ENCODE measurements around the gene EXOC5.
"Not testable (repeated sequence)": the region's sequence is repeated elsewhere in the genome, so short reads cannot be mapped to it uniquely, and the experiment has no call there.

EXOC5 gene

DNA sequence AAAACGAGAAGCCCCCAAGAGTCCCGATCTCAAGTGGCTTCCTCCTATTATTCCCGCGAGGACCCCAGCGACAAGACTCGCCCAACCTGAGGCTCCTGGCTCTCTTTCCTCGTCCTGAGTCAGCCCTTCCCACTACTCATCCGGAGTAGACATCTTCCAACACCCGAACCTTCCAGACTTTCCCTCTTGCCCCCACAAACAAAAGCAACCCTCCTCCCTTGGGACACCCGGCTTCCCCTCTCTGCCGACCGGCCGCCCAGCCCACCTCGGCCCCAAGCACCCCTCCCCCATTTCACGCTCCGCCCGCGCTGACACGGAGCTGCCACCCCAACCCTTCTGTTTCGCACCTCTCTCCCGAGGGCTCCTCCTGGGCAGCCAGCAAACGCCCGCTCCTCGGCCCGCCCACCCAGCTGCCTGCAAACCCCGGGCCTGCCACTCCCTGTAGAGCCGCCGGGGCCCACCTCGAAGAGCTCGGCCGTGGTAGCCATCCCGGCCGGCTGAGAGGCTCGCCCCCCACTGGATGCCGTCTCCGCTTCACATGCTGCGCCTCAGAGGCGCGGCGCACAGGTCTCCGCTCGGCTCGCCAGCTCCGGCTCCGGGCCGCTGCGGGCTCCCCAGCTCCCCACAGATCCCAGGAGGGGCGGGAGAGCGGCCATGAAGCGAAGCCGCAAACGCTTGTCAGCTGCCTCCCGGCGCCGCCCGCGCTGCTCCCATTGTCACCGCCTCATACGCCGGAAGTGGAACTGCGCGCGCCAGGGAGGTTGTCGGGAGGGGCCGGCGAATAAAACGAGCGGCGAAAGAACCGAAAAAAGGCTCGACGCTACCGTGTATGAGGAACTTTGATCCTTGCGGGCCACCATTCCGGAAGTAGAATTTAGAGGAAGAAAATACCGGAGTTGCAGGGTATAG is at the start of gene EXOC5, which contains the start of gene AP5M1:
Gene EXOC5, minus strand, starts transcription at position 745 of the 909 bp plus-strand sequence. Its CDS starts 257 bp downstream, at position 488.
Gene AP5M1, plus strand, starts transcription at position 811 of the 909 bp plus-strand sequence. CDS start 344 bp downstream, outside the sequence.
- DNase-seq (ENCODE audit: low read depth): peak; percentile 83

GRCh38 chr14:57317248-57317833 is 48.6 kb upstream of the EXOC5 start:
- peak; percentile 22 for DNase-seq (ENCODE audit: low read depth)

GRCh38 chr14:57314396-57315089 is 45.8 kb upstream of the EXOC5 start:
- DNase-seq (ENCODE audit: low read depth): no peak

DNA sequence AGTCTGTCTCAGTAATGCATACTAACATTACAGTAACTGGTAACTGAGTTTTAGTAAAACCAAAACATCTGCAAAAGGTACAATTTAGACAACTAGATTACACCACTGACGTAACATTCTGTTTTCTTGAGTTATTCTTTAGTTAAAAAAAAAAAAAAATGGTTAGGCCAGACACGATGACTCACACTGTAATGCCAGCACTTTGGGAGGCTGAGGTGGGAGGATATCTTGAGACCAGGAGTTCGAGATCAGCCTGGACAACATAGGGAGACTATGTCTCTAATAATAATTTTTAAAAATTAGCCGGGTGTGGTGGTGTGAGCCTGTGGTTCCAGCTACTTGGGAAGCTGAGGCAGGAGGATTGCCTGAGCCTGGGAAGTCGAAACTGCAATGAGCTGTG is 34.2 kb upstream of the EXOC5 start:
- no peak for DNase-seq (ENCODE audit: low read depth)

- no peak for DNase-seq (ENCODE audit: low read depth)
These were observed 30.8 kb upstream of the EXOC5 start for GRCh38 chr14:57299511-57299910.

DNA sequence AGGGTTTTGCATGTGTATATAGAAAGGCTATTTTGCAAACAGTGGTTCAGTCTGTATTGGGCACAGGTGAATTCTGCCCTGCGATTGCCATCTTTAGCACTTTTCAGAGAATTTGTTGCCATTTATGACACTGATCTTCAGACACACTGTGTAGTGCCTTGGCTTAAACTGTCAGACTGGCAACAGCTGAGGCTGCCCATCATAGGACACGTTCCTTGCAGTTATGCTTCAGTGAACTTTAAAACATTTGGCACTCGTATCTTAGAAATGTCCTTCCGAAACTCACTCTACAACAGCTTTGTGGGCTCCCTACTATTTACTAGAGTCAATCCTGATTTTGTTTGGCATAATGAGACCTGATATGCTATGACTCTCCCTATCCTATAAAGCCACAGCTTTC is 29.1 kb upstream of the EXOC5 start:
- no peak for DNase-seq (ENCODE audit: low read depth)

- no peak for DNase-seq (ENCODE audit: low read depth)
These were observed 26.5 kb upstream of the EXOC5 start for GRCh38 chr14:57295239-57295638.

DNA sequence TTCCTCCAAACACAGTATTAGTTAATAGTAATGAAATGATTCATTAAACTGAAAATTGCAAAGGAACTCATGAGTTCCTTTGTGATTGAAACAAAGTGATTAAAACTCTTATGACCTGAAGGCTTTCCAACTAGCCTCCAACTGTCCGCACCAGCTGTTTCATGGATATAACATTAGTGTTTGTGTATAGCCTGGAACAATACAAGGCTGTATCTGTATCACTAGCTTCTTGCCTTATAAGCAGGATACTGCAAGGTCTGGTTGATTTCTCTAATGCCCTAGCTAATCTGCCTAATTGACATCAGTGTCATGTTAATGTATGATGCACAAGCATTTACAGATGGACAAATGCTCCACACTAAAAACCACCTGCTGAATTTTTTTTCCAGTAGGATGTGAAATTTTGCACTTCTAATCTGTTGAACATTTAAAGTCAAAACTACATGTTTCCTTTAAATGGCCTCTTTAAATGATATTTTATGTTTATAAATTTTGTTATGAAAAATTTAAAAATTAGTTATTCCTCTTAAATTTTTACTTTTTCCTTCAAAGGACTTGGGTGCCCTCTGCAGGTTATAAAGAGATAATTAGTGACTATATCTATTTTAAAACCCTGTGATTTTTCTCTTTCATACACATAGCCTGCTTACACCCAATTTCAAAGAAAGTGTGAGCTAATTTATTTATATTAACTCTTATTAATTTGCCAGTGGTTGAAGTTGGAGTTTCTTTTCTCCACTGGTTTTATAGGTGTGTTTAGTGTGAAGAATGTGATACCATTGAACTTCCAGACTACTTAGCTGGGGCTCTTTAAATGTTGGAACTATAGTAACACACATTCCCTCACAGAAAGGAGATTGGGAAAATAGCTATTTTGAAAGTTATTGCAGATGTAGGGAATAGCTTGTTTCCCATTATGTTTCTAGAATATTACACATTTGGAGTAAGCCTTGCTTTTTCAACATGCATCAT is 25.4 kb upstream of the EXOC5 start:
- no peak for DNase-seq (ENCODE audit: low read depth)

DNA sequence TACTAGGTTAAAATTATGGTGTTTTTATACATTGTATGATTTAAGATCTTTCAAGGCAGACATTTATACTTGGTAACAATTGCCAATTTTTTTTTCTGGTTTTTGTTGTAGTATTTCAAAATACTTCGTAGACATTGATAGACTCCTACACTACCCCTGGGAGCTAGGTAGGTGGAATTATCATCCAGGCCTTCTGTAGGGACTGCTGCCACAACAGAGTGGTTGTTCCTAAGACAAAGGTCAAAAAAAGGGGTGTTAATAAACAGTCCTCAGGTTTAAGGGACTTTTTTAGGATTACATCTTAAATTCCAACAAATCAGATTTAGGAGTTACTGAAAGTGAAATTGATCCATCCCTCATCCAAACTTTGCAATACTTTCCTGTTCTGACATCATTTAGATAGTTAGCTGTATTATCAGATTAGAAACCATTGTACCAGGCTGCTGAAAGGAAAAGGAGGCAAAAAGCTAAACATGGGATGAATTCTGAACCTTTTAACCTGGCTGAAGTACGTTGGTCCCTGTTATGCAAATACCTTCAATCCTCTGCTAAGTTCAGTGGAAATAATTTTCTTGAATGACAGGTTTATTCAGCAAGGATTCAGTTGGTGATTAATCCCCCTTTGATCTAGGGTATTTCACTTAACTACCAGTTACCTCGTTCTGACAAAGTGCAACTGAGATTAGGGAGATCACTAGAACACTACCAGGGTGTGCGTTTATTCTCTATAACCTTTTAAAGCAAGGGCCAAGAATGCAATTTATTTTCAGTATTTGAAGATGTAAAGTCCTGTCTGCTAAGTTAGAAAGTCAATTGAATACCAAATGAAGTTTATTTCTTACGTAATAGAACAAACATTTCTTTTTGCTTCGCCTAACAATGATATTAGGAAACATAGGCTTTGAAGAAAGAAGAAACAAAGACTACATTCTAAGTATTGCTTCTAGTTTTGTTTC is 23.3 kb upstream of the EXOC5 start:
- no peak for DNase-seq (ENCODE audit: low read depth)

DNA sequence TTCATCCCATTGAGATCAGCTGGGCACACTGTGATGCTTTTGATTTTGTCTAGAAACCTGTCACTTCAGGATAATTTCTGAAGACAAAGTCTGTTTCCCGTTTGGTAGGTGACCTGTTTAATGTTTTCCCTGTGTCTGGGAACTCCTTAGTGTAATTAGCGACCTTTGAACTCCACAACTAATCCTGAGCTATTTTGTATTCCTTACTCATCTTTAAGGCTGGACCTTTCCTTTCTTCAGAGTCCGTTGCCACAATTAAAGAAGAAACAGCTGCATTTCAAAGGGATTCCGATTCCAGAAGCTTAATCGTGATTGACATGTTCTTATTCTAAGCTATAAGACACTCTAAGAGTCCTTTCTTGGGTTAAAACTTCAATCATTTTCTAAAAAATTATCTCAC is 22.0 kb upstream of the EXOC5 start:
- no peak for DNase-seq (ENCODE audit: low read depth)

GRCh38 chr14:57287745-57288144 is 19.0 kb upstream of the EXOC5 start:
- no peak for DNase-seq (ENCODE audit: low read depth)

- no peak for DNase-seq (ENCODE audit: low read depth)
These were observed 8.4 kb upstream of the EXOC5 start for GRCh38 chr14:57277062-57277461.

- DNase-seq (ENCODE audit: low read depth): no peak
These were observed 6.4 kb upstream of the EXOC5 start for GRCh38 chr14:57275023-57275664.

- DNase-seq (ENCODE audit: low read depth): no peak
These were observed 5.8 kb upstream of the EXOC5 start for GRCh38 chr14:57274551-57274950.

- DNase-seq (ENCODE audit: low read depth): no peak
These were observed 4.5 kb upstream of the EXOC5 start for GRCh38 chr14:57273236-57273635.

- no peak for DNase-seq (ENCODE audit: low read depth)
These were observed 2.6 kb downstream of the EXOC5 start for GRCh38 chr14:57266065-57266464.

DNA sequence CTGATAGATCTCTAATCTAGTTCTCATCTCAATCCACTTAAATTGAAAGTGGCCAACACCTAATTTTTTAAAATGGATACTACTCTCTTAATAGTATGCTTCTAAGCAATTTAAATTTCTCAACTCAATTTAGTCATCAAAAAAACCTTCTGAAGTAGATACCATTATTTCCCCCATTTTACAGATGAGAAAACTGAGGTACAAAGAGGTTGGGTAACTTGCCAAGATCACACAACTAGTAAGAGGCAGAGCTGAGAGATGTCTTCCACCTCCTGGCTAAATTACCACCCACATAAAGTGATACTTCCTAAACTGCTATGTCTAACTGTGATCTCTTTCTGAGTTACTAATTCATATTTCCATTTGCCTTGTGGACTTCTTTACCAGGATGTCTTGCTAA is 6.6 kb downstream of the EXOC5 start:
- DNase-seq (ENCODE audit: low read depth): no peak

- DNase-seq (ENCODE audit: low read depth): no peak
These were observed 7.1 kb downstream of the EXOC5 start for GRCh38 chr14:57261604-57262003.

GRCh38 chr14:57259672-57260071 is 9.0 kb downstream of the EXOC5 start:
- no peak for DNase-seq (ENCODE audit: low read depth)

DNA sequence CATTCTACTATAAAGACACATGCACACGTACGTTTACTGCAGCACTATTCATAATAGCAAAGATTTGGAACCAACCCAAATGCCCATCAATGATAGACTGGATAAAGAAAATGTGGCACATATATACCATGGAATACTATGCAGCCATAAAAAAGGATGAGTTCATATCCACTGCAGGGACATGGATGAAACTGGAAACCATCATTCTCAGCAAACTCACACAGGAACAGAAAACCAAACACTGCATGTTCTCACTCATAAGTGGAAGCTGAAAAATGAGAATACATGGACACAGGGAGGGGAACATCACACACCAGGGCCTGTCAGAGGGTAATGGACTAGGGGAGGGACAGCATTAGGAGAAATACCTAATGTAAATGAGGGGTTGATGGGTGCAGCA is 10.5 kb downstream of the EXOC5 start:
- DNase-seq (ENCODE audit: low read depth): not testable (repeated sequence)
